ENCODE data around the gene PADI4. TPM values are rescaled to one million over a fixed set of nuclear protein-coding genes. Genes with fewer than 3 reads are reported as not detected.
A peak's percentile ranks its signal among the peaks of the same experiment; 100 is the strongest.

Gene PADI4
- total RNA-seq, 1 donor, result not detected

- Histone ChIP-seq H3K4me2 (ENCODE audit: insufficient read depth, low read length) (no peak overlapping the region), H3K27ac (ENCODE audit: low read depth, low read length) (no peak overlapping the region), H2AFZ (ENCODE audit: low read length) (no peak overlapping the region), H3K36me3 (ENCODE audit: insufficient read depth, low read length) (no peaks in the 10 kb centered on the region), H3K9me3 (ENCODE audit: low read depth, low read length) (no peaks in the 10 kb centered on the region), H4K20me1 (ENCODE audit: insufficient read depth, low read length) (no peaks in the 10 kb centered on the region), H3K79me2 (ENCODE audit: insufficient read depth, low read length) (no peaks in the 10 kb centered on the region), H3K27me3 (ENCODE audit: insufficient read depth, low read length) (peaks cover 18% of the 10 kb centered on the region), H3K4me3 (ENCODE audit: insufficient read depth, low read length) (no peak overlapping the region), H3K4me1 (ENCODE audit: insufficient read depth, low read length) (no peaks in the 10 kb centered on the region)
- peak; percentile 96 for DNase-seq (ENCODE audit: insufficient read length, low spot score, missing footprints)
- TF ChIP-seq, protein P1, sequence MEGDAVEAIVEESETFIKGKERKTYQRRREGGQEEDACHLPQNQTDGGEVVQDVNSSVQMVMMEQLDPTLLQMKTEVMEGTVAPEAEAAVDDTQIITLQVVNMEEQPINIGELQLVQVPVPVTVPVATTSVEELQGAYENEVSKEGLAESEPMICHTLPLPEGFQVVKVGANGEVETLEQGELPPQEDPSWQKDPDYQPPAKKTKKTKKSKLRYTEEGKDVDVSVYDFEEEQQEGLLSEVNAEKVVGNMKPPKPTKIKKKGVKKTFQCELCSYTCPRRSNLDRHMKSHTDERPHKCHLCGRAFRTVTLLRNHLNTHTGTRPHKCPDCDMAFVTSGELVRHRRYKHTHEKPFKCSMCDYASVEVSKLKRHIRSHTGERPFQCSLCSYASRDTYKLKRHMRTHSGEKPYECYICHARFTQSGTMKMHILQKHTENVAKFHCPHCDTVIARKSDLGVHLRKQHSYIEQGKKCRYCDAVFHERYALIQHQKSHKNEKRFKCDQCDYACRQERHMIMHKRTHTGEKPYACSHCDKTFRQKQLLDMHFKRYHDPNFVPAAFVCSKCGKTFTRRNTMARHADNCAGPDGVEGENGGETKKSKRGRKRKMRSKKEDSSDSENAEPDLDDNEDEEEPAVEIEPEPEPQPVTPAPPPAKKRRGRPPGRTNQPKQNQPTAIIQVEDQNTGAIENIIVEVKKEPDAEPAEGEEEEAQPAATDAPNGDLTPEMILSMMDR (IDR thresholded peaks at IDR 0.05; ENCODE audit: extremely low read depth, low read depth, low read length), result no peak
These were observed 84.3 kb downstream of the PADI4 start for GRCh38 chr1:17392199-17392740.

GRCh38 chr1:17393230-17393629 is 85.2 kb downstream of the PADI4 start:
- no peaks in the 10 kb centered on the region for H3K36me3 ChIP-seq (ENCODE audit: insufficient read depth, low read length)
- H3K27ac ChIP-seq (ENCODE audit: low read depth, low read length), result no peak overlapping the region
- H3K4me3 ChIP-seq (ENCODE audit: insufficient read depth, low read length), result no peak overlapping the region
- TF ChIP-seq, protein P1 (IDR thresholded peaks at IDR 0.05; ENCODE audit: extremely low read depth, low read depth, low read length), result no peak
- H3K79me2 ChIP-seq (ENCODE audit: insufficient read depth, low read length), result no peaks in the 10 kb centered on the region
- H3K4me1 ChIP-seq (ENCODE audit: insufficient read depth, low read length), result no peaks in the 10 kb centered on the region
- H4K20me1 ChIP-seq (ENCODE audit: insufficient read depth, low read length), result no peaks in the 10 kb centered on the region
- H2AFZ ChIP-seq (ENCODE audit: low read length), result no peak overlapping the region
- peaks cover 8% of the 10 kb centered on the region for H3K27me3 ChIP-seq (ENCODE audit: insufficient read depth, low read length)
- peak; percentile 60 for DNase-seq (ENCODE audit: insufficient read length, low spot score, missing footprints)
- H3K9me3 ChIP-seq (ENCODE audit: low read depth, low read length), result no peaks in the 10 kb centered on the region
- H3K4me2 ChIP-seq (ENCODE audit: insufficient read depth, low read length), result no peak overlapping the region

GRCh38 chr1:17397910-17398695 is 90.1 kb downstream of the PADI4 start:
- H4K20me1 ChIP-seq (ENCODE audit: insufficient read depth, low read length), result no peaks in the 10 kb centered on the region
- no peak overlapping the region for H3K27ac ChIP-seq (ENCODE audit: low read depth, low read length)
- no peak overlapping the region for H3K4me2 ChIP-seq (ENCODE audit: insufficient read depth, low read length)
- DNase-seq (ENCODE audit: insufficient read length, low spot score, missing footprints), result peak; percentile 80
- H3K27me3 ChIP-seq (ENCODE audit: insufficient read depth, low read length), result no peaks in the 10 kb centered on the region
- no peaks in the 10 kb centered on the region for H3K36me3 ChIP-seq (ENCODE audit: insufficient read depth, low read length)
- H3K4me1 ChIP-seq (ENCODE audit: insufficient read depth, low read length), result no peaks in the 10 kb centered on the region
- H2AFZ ChIP-seq (ENCODE audit: low read length), result no peak overlapping the region
- no peaks in the 10 kb centered on the region for H3K79me2 ChIP-seq (ENCODE audit: insufficient read depth, low read length)
- H3K9me3 ChIP-seq (ENCODE audit: low read depth, low read length), result no peaks in the 10 kb centered on the region
- H3K4me3 ChIP-seq (ENCODE audit: insufficient read depth, low read length), result no peak overlapping the region
- TF ChIP-seq, protein P1 (IDR thresholded peaks at IDR 0.05; ENCODE audit: extremely low read depth, low read depth, low read length), result no peak

GRCh38 chr1:17400725-17401341 is 92.8 kb downstream of the PADI4 start:
- H4K20me1 ChIP-seq (ENCODE audit: insufficient read depth, low read length), result peaks cover 3% of the 10 kb centered on the region
- H3K4me1 ChIP-seq (ENCODE audit: insufficient read depth, low read length), result no peaks in the 10 kb centered on the region
- TF ChIP-seq, protein P1 (IDR thresholded peaks at IDR 0.05; ENCODE audit: extremely low read depth, low read depth, low read length), result no peak
- no peaks in the 10 kb centered on the region for H3K9me3 ChIP-seq (ENCODE audit: low read depth, low read length)
- DNase-seq (ENCODE audit: insufficient read length, low spot score, missing footprints), result peak; percentile 79
- no peak overlapping the region for H3K4me2 ChIP-seq (ENCODE audit: insufficient read depth, low read length)
- H3K4me3 ChIP-seq (ENCODE audit: insufficient read depth, low read length), result no peak overlapping the region
- H3K79me2 ChIP-seq (ENCODE audit: insufficient read depth, low read length), result no peaks in the 10 kb centered on the region
- H2AFZ ChIP-seq (ENCODE audit: low read length), result no peak overlapping the region
- no peaks in the 10 kb centered on the region for H3K36me3 ChIP-seq (ENCODE audit: insufficient read depth, low read length)
- no peak overlapping the region for H3K27ac ChIP-seq (ENCODE audit: low read depth, low read length)
- H3K27me3 ChIP-seq (ENCODE audit: insufficient read depth, low read length), result no peaks in the 10 kb centered on the region

Data from osteoblast (primary cell).